NCI-H2171 treated with DMSO at 0.1 percent for 48 hours (cell line): ENCODE measurements around the gene ANKRD24.
"Not testable (repeated sequence)": the region's sequence is repeated elsewhere in the genome, so short reads cannot be mapped to it uniquely, and the experiment has no call there.

Experiments used
- DNase-seq: peaks from one replicate; lab custom pipeline; 2025; lab: John Stamatoyannopoulos, UW

Gene ANKRD24

DNA sequence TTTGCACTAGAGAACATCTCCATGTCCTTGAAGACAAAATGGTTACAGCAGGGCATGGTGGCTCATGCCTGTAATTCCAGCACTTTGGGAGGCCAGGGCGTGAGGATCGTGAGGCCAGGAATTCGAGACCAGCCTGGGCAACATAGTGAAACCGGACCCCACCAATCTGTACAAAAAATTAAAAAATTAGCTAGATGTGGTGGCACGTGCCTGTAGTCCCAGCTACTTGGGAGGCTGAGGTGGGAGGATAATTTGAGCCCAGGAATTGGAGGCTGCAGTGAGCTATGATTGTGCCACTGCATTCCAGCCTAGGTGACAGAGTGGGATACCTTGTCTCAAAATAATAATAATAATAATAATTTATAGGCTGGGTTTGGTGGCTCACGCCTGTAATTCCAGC lies 47.7 kb downstream of the ANKRD24 start:
- not testable (repeated sequence) for DNase-seq

DNA sequence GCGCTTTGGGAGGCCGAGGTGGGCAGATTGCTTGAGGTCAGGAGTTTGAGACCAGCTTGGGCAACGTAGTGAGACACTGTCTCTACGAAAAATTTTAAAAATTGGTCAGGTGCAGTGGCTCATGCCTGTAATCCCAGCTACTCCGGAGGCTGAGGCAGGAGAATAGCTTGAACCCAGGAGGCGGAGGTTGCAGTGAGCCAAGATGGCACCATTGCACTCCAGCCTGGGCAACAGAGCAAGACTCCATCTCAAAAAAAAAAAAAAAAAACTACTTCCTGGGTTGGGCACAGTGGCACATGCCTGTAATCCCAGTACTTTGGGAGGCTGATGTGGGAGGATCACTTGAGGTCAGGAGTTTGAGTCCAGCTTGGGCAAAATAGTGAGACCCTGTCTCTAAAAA lies 49.0 kb downstream of the ANKRD24 start:
- not testable (repeated sequence) for DNase-seq

DNA sequence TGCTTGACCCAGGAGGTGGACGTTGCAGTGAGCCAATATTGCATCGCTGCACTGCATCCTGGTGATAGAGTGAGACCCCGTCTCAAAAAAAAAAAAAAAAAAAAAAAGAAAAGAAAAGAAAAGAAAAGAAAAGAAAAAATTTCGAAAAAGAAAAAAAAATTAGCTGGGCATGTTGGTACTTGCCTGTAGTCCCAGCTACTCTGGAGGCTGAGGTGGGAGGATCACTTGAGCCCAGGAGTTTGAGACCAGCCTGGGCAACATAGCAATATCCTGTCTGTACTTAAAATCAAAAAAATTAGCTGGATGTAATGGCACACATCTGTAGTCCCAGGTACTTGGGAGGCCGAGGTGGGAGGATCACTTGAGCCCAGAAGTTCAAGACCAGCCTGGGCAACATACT lies 49.6 kb downstream of the ANKRD24 start:
- DNase-seq, result not testable (repeated sequence)

DNA sequence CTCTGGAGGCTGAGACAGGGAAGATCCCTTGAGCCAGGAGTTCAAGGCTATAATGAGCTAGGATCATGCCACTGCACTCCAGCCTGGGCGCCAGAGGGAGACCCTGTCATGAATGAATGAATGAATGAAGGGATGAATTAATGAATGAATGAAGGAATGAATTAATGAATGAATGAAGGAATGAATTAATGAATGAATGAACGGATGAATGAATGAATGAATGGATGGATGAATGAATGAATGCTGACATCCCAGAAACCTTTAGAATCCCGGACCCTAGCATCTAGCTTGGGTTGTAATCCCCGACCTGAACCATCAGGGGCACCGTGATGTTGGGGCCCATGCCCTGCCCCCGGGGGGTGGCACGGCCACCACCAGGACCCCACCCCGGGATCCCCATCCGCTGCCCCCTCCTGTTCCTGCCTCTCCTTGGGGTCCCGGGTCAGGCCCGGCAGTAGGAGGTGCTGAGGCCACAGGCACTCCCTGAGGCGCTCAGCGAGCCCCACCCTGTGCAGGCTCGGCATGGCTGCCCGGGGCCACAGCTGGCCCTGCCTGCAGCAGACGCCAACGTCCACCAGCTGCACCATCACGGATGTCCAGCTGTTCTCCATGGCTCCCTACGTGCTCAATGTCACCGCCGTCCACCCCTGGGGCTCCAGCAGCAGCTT lies 50.3 kb downstream of the ANKRD24 start:
- no peak for DNase-seq

DNA sequence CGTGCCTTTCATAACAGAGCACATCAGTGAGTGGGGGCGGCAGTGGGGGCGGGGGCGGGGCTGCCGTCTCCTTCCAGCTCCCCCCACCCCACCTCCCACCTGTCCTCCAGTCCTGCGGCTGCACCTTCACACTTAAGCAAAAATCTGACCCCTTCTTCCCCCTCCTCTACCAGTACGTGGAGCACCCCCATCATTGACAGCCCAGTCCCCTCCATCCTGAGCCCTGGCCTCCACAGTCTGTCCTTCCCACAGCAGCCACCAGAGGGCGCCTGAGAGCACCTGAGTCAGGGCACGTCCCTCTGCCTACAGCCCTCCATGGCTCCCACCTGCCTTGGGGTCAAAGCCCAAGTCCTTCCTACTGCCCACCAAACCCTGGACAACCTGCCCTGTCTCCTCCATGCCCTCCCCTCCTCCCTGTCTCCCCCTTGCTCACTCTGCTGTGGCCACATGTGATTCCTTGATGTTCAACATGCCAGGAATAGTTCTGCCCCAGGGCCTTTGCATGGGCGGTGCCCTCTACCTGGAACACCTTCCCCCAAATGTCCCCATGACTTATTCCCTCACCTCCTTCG lies 50.9 kb downstream of the ANKRD24 start:
- DNase-seq, result peak; percentile 56

DNA sequence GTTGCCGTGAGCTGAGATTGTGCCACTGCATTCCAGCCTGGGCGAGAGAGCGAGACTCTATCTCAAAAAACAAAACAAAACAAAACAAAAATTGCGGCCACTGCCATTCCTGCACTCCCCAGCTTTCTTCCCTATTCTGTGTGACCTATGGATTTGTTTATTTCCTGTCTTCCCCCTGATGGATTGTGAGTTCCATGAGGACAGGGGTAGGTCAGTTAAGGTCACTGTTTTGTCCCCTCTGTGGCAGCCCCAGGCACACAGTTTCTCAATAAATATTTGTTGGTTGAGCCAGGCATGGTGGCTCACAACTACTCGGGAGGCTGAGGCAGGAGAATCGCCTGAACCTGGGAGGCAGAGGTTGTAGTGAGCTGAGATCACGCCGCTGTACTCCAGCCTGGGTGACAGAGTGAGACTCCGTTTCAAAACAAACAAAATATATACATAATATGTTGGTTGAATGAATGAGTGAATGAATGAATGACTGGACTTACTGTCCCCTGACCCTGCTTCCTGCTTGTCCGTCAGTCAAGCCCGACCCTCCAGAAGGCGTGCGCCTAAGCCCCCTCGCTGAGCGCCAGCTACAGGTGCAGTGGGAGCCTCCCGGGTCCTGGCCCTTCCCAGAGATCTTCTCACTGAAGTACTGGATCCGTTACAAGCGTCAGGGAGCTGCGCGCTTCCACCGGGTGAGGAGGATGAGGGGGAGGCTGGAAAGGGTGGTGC lies 51.8 kb downstream of the ANKRD24 start:
- DNase-seq, result no peak

DNA sequence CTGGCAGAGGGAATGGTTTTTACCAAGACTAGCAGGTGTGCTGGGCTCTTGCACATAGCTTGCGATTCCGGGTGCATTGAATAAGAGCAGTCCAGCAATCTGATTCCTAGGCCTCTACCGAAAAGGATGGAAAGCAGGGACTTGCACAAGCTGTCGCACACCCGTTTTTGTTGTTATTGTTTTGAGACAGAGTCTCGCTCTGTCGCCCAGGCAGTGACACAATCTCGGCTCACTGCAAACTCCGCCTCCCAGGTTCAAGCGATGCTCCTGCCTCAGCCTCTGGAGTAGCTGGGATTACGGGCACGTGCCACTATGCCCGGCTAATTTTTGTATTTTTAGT lies 52.3 kb downstream of the ANKRD24 start:
- no peak for DNase-seq

DNA sequence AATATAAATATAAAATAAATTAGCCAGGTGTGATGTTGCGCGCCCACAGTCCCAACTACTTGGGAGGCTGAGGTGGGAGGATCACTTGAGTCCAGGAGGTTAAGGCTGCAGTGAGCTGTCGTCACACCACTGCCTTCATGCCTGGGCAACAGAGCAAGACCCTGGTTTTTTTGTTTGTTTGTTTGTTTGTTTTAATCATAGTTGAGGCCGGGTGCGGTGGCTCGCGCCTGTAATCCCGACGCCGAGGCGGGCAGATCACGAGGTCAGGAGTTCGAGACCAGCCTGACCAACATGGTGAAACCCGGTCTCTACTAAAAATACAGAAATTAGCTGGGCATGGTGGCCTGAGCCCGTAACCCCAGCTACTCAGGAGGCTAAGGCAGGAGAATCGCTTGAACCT lies 55.0 kb downstream of the ANKRD24 start:
- not testable (repeated sequence) for DNase-seq

DNA sequence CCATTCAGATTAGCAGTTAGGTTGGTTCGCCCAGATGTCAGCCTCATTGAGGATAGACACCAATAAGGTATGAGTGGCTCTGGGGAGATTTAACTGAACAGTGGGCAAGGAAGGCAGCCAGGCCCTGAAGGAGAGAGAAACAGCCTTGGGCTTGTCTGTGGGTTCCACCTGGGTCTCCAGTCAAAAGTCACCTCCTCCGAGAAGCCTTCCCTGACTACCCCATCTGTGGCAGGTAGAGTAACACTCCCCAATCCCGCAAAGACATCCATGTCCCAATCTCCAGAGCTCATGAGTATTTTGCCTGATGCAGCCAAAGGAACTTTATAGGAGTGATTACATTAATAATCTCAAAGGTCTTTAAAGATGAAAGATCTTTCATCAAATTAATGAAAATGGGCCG lies 56.3 kb downstream of the ANKRD24 start:
- DNase-seq, result no peak

DNA sequence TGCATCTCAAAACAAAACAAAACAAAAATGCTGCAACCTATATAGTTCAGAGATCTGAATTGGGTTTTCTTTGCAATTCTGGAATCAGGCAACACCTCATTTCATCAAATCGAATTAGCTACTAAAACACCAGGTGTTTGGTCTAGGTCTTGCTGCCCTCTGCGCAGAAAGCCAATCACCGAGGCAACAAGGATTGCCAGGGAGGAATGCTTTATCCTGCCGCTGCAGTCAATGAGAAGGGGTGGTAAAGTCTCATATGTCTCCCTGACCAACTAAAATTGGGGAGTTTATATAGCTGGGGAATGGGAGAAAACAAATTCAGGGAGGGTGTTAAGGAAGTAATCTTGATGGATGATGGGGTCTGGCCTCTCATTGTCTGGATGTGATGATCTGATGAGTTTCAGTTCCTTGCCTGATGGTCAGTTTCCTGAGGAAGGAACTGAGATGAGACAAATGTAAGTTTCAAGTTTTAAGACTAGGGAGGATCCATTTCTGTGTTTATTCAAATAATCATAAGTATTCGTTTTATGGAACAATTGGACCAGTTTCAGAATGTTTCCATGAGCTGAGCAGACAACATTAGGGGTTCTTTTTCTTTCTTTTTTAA lies 59.4 kb downstream of the ANKRD24 start:
- DNase-seq, result no peak

DNA sequence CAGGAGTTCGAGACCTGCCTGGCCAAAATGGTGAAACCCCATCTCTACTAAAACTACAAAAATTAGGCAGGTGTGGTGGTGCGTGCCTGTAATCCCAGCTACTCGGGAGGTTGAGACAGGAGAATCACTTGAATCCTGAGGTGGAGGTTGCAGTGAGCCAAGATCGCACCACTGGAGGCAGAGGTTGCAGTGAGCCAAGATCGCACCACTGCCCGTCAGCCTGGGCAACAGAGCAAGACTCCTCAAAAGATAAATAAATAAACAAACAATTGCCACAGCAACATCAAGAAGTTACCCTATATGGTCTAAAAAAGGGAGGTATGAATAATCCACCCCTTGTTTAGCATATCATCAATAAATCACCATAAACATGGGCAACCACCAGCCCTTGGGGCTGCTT lies 63.4 kb downstream of the ANKRD24 start:
- not testable (repeated sequence) for DNase-seq

DNA sequence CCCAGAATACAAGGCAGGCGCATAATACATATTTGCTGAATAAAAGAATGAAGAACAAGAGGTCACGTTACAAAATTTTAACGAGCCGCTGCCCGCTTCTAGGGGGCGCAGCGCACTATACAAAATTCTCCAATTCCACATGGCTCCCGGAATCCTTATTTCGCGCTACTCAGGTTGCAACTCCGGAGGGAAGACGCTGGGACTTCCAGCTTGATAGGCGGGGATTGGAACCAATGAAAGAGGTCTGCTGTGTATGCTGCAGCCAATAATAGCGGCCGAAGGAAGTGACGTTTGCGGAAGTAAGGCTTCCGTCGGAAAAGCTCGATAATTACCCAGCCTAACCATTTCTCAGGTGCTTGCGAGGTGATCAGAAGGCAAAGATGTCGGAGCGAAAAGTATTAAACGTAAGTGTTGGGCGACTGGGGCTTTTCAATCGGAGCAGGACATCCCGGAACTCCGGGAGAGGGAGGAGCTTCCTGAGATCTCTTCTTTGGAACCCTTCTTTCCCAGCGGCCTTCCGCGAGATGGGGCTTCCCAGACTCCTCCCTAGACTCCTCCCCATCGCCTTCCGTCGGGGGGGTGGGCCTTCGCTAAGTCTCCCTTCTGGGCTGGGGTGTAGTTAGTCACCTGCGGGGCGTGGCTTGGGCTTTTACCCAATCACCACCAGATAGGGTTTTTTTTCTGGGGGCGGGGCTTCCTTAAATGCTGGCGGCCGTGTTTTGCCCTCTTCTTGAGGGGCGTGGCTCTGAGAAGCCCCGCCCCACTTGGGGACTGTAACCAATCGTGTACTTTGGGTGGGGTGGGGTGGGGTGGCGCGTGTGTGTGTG lies 64.5 kb downstream of the ANKRD24 start, which contains the start of gene YJU2:
TSS of gene YJU2 (plus strand) at position 314 of the 827 bp plus-strand sequence. CDS start at position 381, 67 bp downstream.
- peak; percentile 100 for DNase-seq

DNA sequence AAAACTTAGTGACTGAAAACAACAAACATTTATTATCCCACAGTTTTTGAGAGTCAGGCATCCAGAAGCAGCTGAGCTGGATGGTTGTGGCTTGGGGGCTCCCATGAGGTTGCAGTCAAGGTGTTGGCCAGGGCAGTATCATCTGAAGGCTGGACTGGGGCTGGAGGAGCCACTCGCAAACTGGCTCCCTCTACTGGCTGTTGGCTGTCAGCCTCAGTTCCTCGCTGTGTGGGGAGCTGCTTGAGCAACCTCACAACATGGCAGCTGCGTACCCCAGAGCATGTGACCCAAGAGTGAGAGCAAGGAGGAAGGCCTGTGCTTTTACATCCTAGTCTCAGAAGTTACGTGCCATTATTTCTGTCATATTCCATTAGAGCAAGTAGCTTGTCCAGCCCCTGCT lies 74.1 kb downstream of the ANKRD24 start:
- DNase-seq, result no peak

DNA sequence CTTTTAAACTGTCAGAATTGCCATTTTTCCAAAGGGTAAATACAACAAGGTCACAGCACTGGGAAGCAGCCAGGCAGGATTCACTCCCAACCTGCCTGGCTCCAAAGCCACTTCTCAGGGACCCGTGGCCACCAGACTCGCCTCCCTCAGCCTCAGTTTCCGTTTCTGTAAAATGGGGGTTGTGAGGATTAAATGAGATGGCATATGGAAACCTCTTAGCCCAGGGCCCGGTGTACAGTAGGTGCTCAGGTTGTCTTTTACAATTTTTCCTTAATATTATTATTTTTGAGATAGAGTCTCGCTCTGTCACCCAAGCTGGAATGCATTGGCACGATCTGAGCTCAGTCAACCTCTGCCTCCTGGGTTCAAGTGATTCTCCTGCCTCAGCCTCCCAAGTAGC lies 74.5 kb downstream of the ANKRD24 start:
- no peak for DNase-seq

DNA sequence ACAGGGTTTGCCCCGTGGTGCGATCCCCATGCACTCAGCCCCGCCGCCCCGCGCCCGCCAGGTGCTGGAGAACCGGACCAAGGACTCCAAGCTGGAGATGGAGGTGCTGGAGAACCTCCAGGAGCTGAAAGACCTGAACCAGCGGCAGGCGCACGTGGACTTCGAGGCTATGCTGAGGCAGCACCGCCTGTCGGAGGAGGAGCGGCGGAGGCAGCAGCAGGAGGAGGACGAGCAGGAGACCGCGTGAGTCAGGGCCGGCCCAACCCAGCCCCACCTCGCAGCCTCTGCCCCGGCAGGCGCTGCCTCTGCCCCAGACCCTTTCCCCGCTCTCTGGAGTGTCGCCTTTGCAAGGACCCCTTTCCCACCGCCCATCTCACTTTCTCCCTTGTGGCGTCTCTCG lies 75.7 kb downstream of the ANKRD24 start:
- no peak for DNase-seq

DNA sequence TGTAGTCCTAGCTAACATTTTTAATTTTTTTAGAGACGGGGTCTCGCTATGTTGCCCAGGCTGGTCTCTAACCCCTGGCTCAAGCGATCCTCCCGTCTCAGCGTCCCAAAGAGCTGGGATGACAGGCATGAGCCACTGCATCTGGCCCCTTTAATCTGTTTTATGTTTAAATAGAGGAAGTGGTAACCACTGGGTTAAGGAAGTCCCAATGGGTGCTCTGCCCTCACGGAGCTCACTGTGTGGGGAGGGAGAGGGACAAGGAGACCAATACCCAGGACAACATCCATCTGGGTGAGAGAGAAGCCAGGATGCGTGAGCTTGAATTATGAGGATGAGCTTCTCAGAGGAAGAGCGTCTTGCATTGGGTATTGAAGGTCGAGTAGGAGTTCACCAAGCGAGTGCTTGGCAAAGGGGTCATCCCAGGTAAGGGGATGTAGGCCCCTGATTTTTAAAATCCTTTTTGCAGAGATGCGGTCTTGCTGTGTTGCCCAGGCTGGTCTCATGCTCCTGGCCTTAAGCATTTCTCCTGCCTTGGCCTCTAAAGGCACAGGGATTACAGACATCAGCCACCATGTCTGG lies 78.2 kb downstream of the ANKRD24 start:
- no peak for DNase-seq

DNA sequence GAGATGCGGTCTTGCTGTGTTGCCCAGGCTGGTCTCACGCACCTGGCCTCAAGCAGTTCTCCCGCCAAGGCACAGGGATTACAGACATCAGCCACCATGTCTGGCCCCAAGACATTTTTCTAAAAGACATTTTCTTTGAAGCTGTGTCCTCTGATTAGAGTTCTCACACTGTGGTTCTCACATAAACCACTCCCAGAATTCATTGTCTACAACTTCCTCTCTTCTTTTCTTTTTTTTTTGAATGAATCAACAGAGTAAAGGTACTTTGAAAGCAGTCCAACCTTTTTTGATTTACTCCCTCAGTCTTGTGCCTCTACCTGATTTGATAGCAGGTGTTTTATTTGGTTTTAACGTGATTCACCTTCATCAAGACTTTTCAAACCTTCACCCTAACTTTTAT lies 82.3 kb downstream of the ANKRD24 start:
- DNase-seq, result no peak

DNA sequence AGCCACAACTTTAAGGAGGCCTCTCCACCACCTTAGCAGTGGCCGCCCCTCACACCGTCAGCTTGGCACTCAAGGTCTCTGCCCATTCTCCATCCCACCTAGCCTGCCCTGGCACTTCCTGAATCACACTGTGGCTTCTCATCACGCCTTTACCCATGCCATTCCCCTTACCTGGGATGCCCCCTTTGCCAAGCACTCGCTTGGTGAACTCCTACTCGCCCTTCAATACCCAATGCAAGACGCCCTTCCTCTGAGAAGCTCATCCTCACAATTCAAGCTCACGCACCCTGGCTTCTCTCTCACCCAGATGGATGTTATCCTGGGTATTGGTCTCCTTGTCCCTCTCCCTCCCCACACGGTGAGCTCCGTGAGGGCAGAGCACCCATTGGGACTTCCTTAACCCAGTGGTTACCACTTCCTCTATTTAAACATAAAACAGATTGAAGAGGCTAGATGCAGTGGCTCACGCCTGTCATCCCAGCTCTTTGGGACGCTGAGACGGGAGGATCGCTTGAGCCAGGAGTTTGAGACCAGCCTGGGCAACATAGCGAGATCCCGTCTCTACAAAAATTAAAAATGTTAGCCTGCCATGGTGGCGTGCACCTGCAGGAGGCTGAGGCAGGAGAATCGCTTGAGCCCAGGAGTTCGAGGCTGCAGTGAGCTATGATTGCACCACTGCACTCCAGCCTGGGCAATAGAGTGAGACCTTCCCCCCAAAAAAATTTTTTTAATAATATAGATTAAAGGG lies 83.9 kb downstream of the ANKRD24 start:
- no peak for DNase-seq

DNA sequence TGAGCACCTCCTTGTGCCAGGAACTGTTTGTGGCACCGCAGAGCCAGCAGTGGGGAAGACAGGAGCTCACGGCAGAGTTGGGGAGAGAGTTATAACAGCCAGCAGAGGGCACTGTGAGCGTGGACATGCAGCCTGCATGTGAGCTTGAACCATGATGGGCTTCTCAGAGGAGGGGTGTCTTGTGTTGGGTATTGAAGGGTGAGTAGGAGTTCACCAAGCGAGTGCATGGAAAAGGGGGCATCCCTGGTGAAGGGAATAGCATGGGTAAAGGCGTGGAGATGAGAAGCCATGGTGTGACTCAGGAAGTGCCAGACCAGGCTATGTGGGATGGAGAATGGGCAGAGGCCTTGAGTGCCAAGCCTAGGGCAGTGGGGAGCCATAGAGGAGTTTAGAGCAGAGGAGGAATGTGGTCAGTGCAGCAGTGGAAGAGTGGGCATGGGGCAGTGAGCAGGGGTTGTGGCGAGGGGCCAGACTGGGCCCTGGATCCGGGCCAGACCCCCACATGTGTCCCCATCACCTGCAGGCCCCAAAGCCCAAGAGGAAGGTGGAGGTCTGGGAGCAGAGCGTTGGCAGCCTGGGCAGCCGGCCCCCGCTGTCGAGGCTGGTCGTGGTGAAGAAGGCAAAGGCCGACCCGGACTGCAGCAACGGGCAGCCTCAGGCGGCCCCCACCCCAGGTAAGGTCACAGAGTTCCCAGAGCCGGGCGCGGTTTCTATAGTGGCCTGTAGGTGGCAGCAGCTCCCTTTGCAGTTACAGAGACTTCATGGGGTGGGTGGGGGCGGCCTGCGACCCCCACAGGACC lies 84.8 kb downstream of the ANKRD24 start:
- peak; percentile 74 for DNase-seq
